K562 (cell line): ENCODE data around the gene GDF15. TPM values are rescaled to one million over a fixed set of nuclear protein-coding genes. Genes with fewer than 3 reads are reported as not detected.

Experiments used
- ADNP ChIP-seq: fragments of 200-800 bp; sonication (Bioruptor generic); IDR thresholded peaks from 2 replicates; pipeline ENCODE4 v1.6.1; 2016; ENCODE audit warnings: missing genetic modification characterization, missing compliant biosample characterization
- ATF7 ChIP-seq: fragments of 450-650 bp; IDR thresholded peaks from 2 replicates; pipeline ENCODE4 v1.7.1; 2014; ENCODE audit warnings: mild to moderate bottlenecking, moderate library complexity
- CEBPB ChIP-seq: fragments of 450-650 bp; IDR thresholded peaks from 2 replicates; pipeline ENCODE4 v1.6.1; 2016; ENCODE audit warnings: missing genetic modification characterization, missing compliant biosample characterization
- CUX1 ChIP-seq: fragments of 200-800 bp; sonication (Bioruptor generic); IDR thresholded peaks from 2 replicates; pipeline ENCODE4 v1.6.1; 2016; ENCODE audit warnings: missing genetic modification characterization, missing compliant biosample characterization
- E4F1 ChIP-seq: fragments of 250-450 bp; sonication (Bioruptor Pico); IDR thresholded peaks from 2 replicates; pipeline ENCODE4 v1.5.0; 2021; ENCODE audit warnings: mild to moderate bottlenecking, borderline replicate concordance
- ESRRA ChIP-seq: fragments of 450-650 bp; IDR thresholded peaks from 2 replicates; pipeline ENCODE4 v1.6.1; 2014; ENCODE audit warnings: low read depth, mild to moderate bottlenecking, moderate library complexity, borderline replicate concordance
- FOXJ2 ChIP-seq: fragments of 200-800 bp; sonication (Bioruptor generic); IDR thresholded peaks from 2 replicates; pipeline ENCODE4 v1.6.1; 2016; ENCODE audit warnings: missing genetic modification characterization, missing compliant biosample characterization
- FOXK1 ChIP-seq: sonication (generic); formaldehyde crosslinking; IDR thresholded peaks from 2 replicates; pipeline ENCODE4 v1.8.0; 2022; ENCODE audit warnings: missing genetic modification reagents, mild to moderate bottlenecking, borderline replicate concordance
- GATA2 ChIP-seq: sonication (generic); formaldehyde crosslinking; IDR thresholded peaks from 2 replicates; pipeline ENCODE4 v1.4.0; 2020; ENCODE audit warnings: mild to moderate bottlenecking, missing genetic modification reagents
- JUND ChIP-seq, 2 experiments: IDR thresholded peaks; 2 replicates in 1 of 2; 3 replicates in 1 of 2; pipeline ENCODE4 v1.6.1; 2011; ENCODE audit warnings: borderline replicate concordance in 2 of 2, low read depth in 2 of 2, low read length in 2 of 2, improper control_type of control experiment in 1 of 2, missing biosample characterization in 1 of 2, missing genetic modification characterization in 1 of 2, missing genetic modification reagents in 1 of 2
- KHSRP ChIP-seq: fragments of 450-650 bp; IDR thresholded peaks from 2 replicates; pipeline ENCODE4 v1.6.1; 2017
- MLLT1 ChIP-seq, 2 experiments: fragments of 450-650 bp; IDR thresholded peaks; 2 replicates each; pipeline ENCODE4 v1.6.1; 2016
- SUPT5H ChIP-seq: fragments of 450-650 bp; IDR thresholded peaks from 2 replicates; pipeline ENCODE4 v1.6.1; 2016
- TCF3 ChIP-seq: sonication (generic); formaldehyde crosslinking; IDR thresholded peaks from 2 replicates; pipeline ENCODE4 v1.4.0; 2020; ENCODE audit warnings: mild to moderate bottlenecking, missing genetic modification reagents
- ZNF165 ChIP-seq: fragments of 250-450 bp; sonication (Bioruptor Pico); IDR thresholded peaks from 2 replicates; pipeline ENCODE4 v1.4.0; 2020; ENCODE audit warnings: borderline replicate concordance
- ZNF197 ChIP-seq: fragments of 200-800 bp; sonication (Bioruptor generic); IDR thresholded peaks from 2 replicates; pipeline ENCODE4 v1.6.1; 2016; ENCODE audit warnings: low read depth, missing genetic modification characterization, missing compliant biosample characterization
- ZNF436 ChIP-seq: fragments of 250-450, 450-650 bp; sonication (Bioruptor Pico); formaldehyde crosslinking; IDR thresholded peaks from 2 replicates; pipeline ENCODE4 v1.7.0; 2020; ENCODE audit warnings: mild to moderate bottlenecking
- ZZZ3 ChIP-seq: fragments of 450-650 bp; IDR thresholded peaks from 2 replicates; pipeline ENCODE4 v1.6.1; 2016; ENCODE audit warnings: antibody characterized with exemption, mild to moderate bottlenecking, moderate library complexity
- polyA plus RNA-seq, 8 experiments: library from polyadenylated mRNA; depleted of rRNA in 4 of 8; stranded (reverse) in 5 of 8; unstranded in 3 of 8; fragments of >200 nt; fragmentation: Nextera tagmentation in 2 of 8; fragmentation: Illumina TruSeq in 1 of 8; extraction: Ambion mirVana in 2 of 8; extraction: Trizol in 1 of 8; gene quantifications; 2 replicates each; pipeline versions ENCODE4 v1.2.1 to v1.2.3, GENCODE V29; 2011 to 2014; ENCODE audit warnings: inconsistent platforms in 1 of 8, missing spikeins in 1 of 8
- total RNA-seq, 7 experiments: library from RNA; depleted of rRNA in 6 of 7; stranded (reverse); fragments of >200 nt in 6 of 7; fragmentation: Illumina TruSeq in 2 of 7; extraction: Trizol in 2 of 7; gene quantifications; 2 replicates each; pipeline versions ENCODE4 v1.2.1 to v1.2.3, GENCODE V29; 2011 to 2021; ENCODE audit warnings: low replicate concordance in 1 of 7

The GDF15 gene
- total and polyA plus RNA-seq, 9 of the 15 experiments (the other 6 are each of a cell fraction or from before 2014, with no cell fraction given) = 2.3 to 82.4 (median 12.5) TPM

GRCh38 chr19:18388960-18389725 is 3.2 kb downstream of the GDF15 start (continued):
- no peak for TF ChIP-seq ZZZ3
- 0 out of 2 replicates have a peak, but pooled peaks have one; percentile 17 for TF ChIP-seq FOXJ2
- TF ChIP-seq ADNP = peak; percentile 66; the same call in 1 of the 2 replicates
- no peak for TF ChIP-seq ZNF436
- TF ChIP-seq MLLT1 (IDR thresholded peaks at IDR 0.05) = 0 out of 4 replicates have a peak, but pooled peaks of 1 of the 2 experiments have one; percentile 18
- TF ChIP-seq CUX1 (CRISPR knock-in tag) = no peak
- TF ChIP-seq FOXK1 = 0 out of 2 replicates have a peak, but pooled peaks have one; percentile 29
- TF ChIP-seq ZNF197 (CRISPR knock-in tag) = no peak
- no peak for TF ChIP-seq JUND (IDR thresholded peaks at IDR 0.05; ENCODE audit: borderline replicate concordance, low read depth, low read length)
- no peak for TF ChIP-seq JUND (tag; IDR thresholded peaks at IDR 0.05; ENCODE audit: borderline replicate concordance, low read depth, low read length)
- no peak for TF ChIP-seq E4F1
- no peak for TF ChIP-seq ZNF165 (CRISPR knock-in tag)
- TF ChIP-seq GATA2 (CRISPR knock-in tag) = no peak
- TF ChIP-seq SUPT5H = peak; percentile 20; the same call in 1 of the 2 replicates
- TF ChIP-seq TCF3 = no peak
- TF ChIP-seq KHSRP = no peak
- TF ChIP-seq ESRRA = peak; percentile 47
- no peak for TF ChIP-seq ATF7
- TF ChIP-seq CEBPB (tag) = no peak
